Left ventricle myocardium inferior (tissue), 1 donor: ENCODE measurements around the gene HS3ST6. TPM values are rescaled to one million over a fixed set of nuclear protein-coding genes. Genes with fewer than 3 reads are reported as not detected.

ENCODE experiments used
- DNase-seq: peaks from one replicate; pipeline ENCODE4 v3.0.0-alpha.2; 2020
- H3K27ac ChIP-seq: fragments of 200-600 bp; replicated peaks from 2 replicates; pipeline ENCODE4 v1.8.0; 2021
- H3K27me3 ChIP-seq: fragments of 200-600 bp; 2 replicates; pipeline ENCODE4 v1.8.0; 2021; ENCODE audit warnings: low read depth
- H3K36me3 ChIP-seq: fragments of 200-600 bp; 2 replicates; pipeline ENCODE4 v1.8.0; 2021
- H3K4me1 ChIP-seq: fragments of 200-600 bp; 2 replicates; pipeline ENCODE4 v1.8.0; 2021
- H3K4me3 ChIP-seq: fragments of 200-600 bp; 2 replicates; pipeline ENCODE4 v1.8.0; 2021; ENCODE audit warnings: mild to moderate bottlenecking, moderate library complexity
- H3K9me3 ChIP-seq: fragments of 200-600 bp; replicated peaks from 2 replicates; pipeline ENCODE4 v1.8.0; 2021
- intact Hi-C: fragments of 100-400 bp; cut with micrococcal nuclease; formaldehyde crosslinking; loops from one replicate; pipeline ENCODE4 v1.11.0; 2022
- total RNA-seq: library from RNA; stranded (reverse); fragmentation: NEBNext Ultra II Directional; extraction: Animal tissue kit (Norgen Biotek cat#: 25700); gene quantifications from one replicate; pipeline ENCODE4 v1.2.1, GENCODE V29; 2021
- TF ChIP-seq, protein P1 (sequence below): fragments of 200-600 bp; IDR thresholded peaks from 2 replicates; pipeline ENCODE4 v1.8.0; 2021; ENCODE audit warnings: antibody characterized with exemption, mild to moderate bottlenecking, borderline replicate concordance
- donor health status: DM: no; HTN: yes; CAD: no; lungs with severe emphysema.

Gene HS3ST6
- total RNA-seq, 1 donor from 2014 or later = not detected

DNA sequence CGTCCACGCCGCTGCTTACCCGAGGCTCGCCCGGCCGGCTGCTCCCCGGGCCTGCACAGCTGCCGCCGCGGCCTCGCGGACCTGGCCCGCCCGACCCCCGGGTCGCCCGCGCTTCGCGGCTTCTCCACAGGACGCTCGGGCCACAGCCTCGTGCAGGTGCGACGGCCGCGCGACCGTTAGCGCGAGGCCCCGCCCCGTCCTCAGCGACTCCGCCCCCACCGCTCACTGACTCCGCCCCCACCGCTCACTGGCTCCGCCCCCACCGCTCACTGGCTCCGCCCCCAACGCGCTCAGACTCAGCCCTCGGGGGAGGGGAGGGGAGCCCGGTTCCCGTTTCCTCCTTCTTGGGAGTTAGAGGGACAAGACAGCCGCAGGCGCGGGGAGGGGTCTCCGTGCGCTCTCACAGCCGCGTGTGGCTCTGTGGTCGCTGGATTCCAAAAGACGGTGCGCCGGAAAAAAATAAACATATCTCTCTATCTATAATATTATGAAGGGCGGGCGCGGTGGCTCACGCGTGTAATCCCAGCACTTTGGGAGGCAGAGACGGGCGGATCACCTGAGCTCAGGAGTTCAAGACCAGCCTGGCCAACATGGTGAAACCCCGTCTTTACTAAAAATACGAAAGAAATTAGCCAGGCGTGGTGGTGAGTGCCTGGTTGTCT lies 46.1 kb downstream of the HS3ST6 start, which contains the start of gene MEIOB:
MEIOB (minus strand) TSS at position 191 of the 662 bp plus-strand sequence. CDS start 3,989 bp downstream, outside the sequence.
- Histone ChIP-seq H3K9me3 (no peaks in the 10 kb centered on the region), H3K4me1 (peaks cover 6% of the 10 kb centered on the region), H3K27me3 (peaks cover 56% of the 10 kb centered on the region), H3K27ac (no peak within 1 kb of the TSS), H3K4me3 (peak within 1 kb of the TSS; percentile 45), H3K36me3 (no peaks in the 10 kb centered on the region)
- no peak for DNase-seq
- TF ChIP-seq, protein P1, sequence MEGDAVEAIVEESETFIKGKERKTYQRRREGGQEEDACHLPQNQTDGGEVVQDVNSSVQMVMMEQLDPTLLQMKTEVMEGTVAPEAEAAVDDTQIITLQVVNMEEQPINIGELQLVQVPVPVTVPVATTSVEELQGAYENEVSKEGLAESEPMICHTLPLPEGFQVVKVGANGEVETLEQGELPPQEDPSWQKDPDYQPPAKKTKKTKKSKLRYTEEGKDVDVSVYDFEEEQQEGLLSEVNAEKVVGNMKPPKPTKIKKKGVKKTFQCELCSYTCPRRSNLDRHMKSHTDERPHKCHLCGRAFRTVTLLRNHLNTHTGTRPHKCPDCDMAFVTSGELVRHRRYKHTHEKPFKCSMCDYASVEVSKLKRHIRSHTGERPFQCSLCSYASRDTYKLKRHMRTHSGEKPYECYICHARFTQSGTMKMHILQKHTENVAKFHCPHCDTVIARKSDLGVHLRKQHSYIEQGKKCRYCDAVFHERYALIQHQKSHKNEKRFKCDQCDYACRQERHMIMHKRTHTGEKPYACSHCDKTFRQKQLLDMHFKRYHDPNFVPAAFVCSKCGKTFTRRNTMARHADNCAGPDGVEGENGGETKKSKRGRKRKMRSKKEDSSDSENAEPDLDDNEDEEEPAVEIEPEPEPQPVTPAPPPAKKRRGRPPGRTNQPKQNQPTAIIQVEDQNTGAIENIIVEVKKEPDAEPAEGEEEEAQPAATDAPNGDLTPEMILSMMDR = no peak
- intact Hi-C loops = no loop called here

DNA sequence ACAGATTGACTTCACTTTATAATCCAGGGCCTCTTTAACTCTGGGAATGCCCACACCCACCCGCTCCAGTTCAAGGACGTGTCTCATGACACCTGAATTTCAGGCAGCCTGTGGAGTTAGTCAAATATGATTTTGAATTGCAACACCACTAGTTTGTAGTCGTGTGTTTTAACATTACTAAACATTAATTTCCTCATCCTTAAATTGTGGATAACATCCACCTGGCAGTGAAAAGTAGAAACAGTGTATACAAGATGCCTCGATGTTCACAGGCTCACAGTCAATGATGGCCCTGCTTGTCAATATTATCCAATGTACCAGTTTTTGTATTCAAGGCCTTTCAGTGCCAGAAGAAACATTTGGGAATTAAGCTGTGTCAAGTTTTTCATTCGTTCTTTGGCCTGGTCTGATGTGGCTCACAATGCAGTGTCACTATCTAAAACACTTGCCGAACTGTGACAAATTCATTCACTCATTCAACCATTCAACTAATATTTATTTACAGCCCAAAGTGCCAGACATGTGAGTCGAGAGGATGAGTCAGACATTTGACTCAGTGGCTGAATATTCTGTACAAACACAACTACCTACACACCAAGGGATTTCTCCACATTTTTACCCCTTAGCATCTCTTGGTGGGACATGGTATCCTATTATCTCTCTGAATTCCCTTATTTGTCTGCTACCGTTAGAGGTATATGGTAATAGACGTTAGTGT lies 47.7 kb downstream of the HS3ST6 start:
- TF ChIP-seq, protein P1 = no peak
- H3K27me3 ChIP-seq = peaks cover 50% of the 10 kb centered on the region
- H3K4me1 ChIP-seq = peaks cover 6% of the 10 kb centered on the region
- no peak for DNase-seq
- H3K4me3 ChIP-seq = no peak overlapping the region
- intact Hi-C loops = no loop called here
- no peaks in the 10 kb centered on the region for H3K9me3 ChIP-seq
- no peak overlapping the region for H3K27ac ChIP-seq
- H3K36me3 ChIP-seq = no peaks in the 10 kb centered on the region

DNA sequence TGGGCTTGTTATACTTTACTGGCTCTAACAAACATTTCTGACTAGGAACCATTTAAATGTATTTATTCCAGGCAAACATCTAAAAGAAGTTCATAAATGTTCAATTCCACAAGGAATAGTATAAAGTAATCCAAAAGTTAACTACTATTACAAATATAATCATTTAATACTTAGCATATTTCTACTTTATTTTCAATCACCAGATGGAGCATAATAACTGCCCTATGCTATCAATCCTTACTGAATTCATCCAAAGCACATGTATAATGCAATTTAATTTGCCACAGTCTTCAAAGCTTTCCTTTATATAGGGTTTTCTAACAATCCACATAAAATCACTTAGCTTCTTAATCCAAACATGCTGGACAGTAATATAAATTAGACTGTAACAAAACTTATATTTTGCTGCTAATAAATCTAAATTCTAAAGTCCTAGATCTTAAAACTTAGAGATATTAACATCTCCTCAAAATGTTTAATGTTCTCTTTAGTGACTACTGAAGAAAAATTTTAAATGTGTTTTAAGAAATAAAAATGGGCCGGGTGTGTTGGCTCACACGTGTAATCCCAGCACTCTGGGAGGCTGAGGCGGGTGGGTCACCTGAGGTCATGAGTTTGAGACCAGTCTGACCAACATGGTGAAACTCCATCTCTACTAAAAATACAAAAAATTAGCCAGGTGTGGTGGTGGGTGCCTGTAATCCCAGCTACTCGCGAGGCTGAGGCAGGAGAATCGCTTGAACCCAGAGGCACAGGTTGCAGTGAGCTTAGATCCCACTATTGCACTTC lies 52.1 kb downstream of the HS3ST6 start:
- Histone ChIP-seq H3K4me1 (no peaks in the 10 kb centered on the region), H3K27me3 (peaks cover 39% of the 10 kb centered on the region), H3K36me3 (no peaks in the 10 kb centered on the region), H3K9me3 (no peaks in the 10 kb centered on the region), H3K4me3 (no peak overlapping the region), H3K27ac (no peak overlapping the region)
- no peak for DNase-seq
- intact Hi-C loops = loop anchor here (10.0 kb wide), 1 partner anchor 59 kb away; no protein-coding TSS in a partner anchor
- TF ChIP-seq, protein P1 = no peak

DNA sequence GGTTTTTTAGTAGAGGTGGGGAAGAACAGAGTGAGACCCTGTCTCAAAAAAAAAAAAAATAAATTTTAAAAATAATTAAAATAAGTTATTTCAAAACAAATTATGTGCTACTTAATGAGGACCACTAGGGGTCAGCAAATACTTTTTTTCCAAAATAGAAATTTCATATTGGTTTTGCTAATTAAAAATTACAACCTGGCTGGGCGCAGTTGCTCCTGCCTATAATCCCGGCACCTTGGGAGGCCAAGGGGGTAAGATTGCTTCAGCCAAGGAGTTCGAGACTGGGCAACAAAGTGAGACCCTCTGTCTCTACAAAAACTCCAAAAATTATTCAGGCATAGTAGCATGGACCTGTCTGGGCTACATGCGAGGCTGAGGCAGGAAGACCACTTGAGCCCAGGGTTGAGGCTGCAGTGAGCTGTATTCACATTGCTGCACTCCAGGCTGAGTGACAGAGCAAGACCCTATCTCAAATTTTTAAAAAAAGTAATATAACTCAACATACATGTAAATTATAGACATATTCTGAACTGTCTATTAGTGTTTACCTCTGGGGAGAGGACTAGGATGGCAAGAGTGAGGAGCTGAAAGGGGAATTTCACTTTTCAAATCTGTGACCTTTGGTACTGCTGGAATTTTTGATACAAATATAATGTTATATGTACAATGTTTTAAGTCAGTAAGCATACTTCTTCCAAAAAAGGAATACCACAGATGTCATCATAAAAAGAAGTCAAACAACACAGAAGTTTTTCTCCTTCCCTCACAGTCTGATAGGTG lies 54.3 kb downstream of the HS3ST6 start:
- peaks cover 60% of the 10 kb centered on the region for H3K27me3 ChIP-seq
- intact Hi-C loops = loop anchor here (10.0 kb wide), 1 partner anchor 61 kb away; no protein-coding TSS in a partner anchor
- H3K36me3 ChIP-seq = no peaks in the 10 kb centered on the region
- no peak overlapping the region for H3K27ac ChIP-seq
- no peaks in the 10 kb centered on the region for H3K4me1 ChIP-seq
- no peak overlapping the region for H3K4me3 ChIP-seq
- TF ChIP-seq, protein P1 = peak; percentile 66
- no peaks in the 10 kb centered on the region for H3K9me3 ChIP-seq
- DNase-seq = no peak
